ENCODE results near the gene ITSN1. TPM values are rescaled to one million over a fixed set of nuclear protein-coding genes. Genes with fewer than 3 reads are reported as not detected.
A peak's percentile ranks its signal among the peaks of the same experiment; 100 is the strongest.
"Not testable (repeated sequence)": the region's sequence is repeated elsewhere in the genome, so short reads cannot be mapped to it uniquely, and the experiment has no call there.

The ITSN1 gene
- total RNA-seq, 1 experiment from 2014 or later: 50.3 TPM

GRCh38 chr21:33931052-33931798, 288.9 kb downstream of the ITSN1 start:
- ATAC-seq; H3K9me3 ChIP-seq (ENCODE audit: control insufficient read depth, insufficient read depth, low read depth, low read length); CTCF ChIA-PET; H3K4me3 ChIP-seq (ENCODE audit: low read depth in 2 of 2, low read length in 2 of 2); intact Hi-C loops (cut with micrococcal nuclease; ENCODE audit: unreplicated experiment); POLR2A ChIA-PET; H3K27me3 ChIP-seq (ENCODE audit: control insufficient read depth, insufficient read depth, low read length); in situ Hi-C loops (cut with HindIII; ENCODE audit: low pct_unique_long_range_greater_than_20kb, low sequenced_read_pairs); DNase-seq (ENCODE audit: low read depth, low spot score); BruUV-seq (replicated peaks); H3K4me1 ChIP-seq (ENCODE audit: control insufficient read depth, insufficient read depth, low read length); H3K36me3 ChIP-seq (ENCODE audit: control insufficient read depth, insufficient read depth, low read length): not testable (repeated sequence)
- H3K27ac ChIP-seq (ENCODE audit: low read length): peak overlapping the region; percentile 77; the same call in 1 of the 2 replicates

DNA sequence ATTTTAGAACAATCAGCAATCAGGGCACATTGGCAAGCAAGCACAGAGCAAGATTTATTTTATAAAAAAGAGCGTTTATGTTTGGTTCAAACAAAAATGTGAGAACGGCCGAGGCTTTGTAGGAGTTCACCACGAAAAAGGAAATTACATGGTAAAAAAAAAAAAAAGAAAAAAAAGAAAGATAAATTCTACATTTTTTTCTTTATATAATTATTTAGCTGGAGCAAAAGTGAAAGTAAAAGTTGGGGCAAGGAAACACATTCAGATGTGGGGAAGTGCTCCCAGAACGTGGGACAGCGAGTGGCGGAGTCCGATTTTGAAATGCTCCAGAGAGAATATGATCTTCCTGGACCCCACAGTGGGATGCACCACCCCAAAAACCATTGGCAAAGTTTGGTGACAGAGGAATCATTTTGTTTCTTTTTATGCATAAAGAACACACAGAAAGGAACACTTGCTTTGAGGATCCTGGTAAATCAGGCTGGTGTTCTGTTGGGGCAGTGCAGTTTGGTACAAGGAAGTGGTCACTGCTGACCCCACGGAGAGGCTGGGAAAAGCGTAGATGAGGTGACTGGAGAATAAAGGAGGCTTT, 289.6 kb downstream of the ITSN1 start:
- Histone ChIP-seq H3K4me1 (ENCODE audit: control insufficient read depth, insufficient read depth, low read length) (peaks cover 5% of the 10 kb centered on the region), H3K27ac (ENCODE audit: low read length) (peak overlapping the region; percentile 77), H3K4me3 (ENCODE audit: low read depth in 2 of 2, low read length in 2 of 2) (peak overlapping the region in 1 of 2 experiments; percentile 24; a peak in 1 of 4 replicates), H3K36me3 (ENCODE audit: control insufficient read depth, insufficient read depth, low read length) (no peaks in the 10 kb centered on the region), H3K9me3 (ENCODE audit: control insufficient read depth, insufficient read depth, low read depth, low read length) (no peaks in the 10 kb centered on the region), H3K27me3 (ENCODE audit: control insufficient read depth, insufficient read depth, low read length) (no peaks in the 10 kb centered on the region)
- no peak for ATAC-seq
- intact Hi-C loops (cut with micrococcal nuclease; ENCODE audit: unreplicated experiment) (no loop called here), in situ Hi-C loops (cut with HindIII; ENCODE audit: low pct_unique_long_range_greater_than_20kb, low sequenced_read_pairs) (no loop called here)
- ChIA-PET CTCF (no interaction called here), POLR2A (no interaction called here)
- TF ChIP-seq, protein P1, sequence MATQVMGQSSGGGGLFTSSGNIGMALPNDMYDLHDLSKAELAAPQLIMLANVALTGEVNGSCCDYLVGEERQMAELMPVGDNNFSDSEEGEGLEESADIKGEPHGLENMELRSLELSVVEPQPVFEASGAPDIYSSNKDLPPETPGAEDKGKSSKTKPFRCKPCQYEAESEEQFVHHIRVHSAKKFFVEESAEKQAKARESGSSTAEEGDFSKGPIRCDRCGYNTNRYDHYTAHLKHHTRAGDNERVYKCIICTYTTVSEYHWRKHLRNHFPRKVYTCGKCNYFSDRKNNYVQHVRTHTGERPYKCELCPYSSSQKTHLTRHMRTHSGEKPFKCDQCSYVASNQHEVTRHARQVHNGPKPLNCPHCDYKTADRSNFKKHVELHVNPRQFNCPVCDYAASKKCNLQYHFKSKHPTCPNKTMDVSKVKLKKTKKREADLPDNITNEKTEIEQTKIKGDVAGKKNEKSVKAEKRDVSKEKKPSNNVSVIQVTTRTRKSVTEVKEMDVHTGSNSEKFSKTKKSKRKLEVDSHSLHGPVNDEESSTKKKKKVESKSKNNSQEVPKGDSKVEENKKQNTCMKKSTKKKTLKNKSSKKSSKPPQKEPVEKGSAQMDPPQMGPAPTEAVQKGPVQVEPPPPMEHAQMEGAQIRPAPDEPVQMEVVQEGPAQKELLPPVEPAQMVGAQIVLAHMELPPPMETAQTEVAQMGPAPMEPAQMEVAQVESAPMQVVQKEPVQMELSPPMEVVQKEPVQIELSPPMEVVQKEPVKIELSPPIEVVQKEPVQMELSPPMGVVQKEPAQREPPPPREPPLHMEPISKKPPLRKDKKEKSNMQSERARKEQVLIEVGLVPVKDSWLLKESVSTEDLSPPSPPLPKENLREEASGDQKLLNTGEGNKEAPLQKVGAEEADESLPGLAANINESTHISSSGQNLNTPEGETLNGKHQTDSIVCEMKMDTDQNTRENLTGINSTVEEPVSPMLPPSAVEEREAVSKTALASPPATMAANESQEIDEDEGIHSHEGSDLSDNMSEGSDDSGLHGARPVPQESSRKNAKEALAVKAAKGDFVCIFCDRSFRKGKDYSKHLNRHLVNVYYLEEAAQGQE (IDR thresholded peaks at IDR 0.05; ENCODE audit: insufficient read depth in 1 of 2, low read depth in 2 of 2, low read length in 1 of 2): no peak
- TF ChIP-seq SIN3A (IDR thresholded peaks at IDR 0.05; ENCODE audit: borderline replicate concordance, insufficient read depth, low read depth, low read length) (no peak), CTCF (IDR thresholded peaks at IDR 0.05) (no peak), TCF7L2 (IDR thresholded peaks at IDR 0.05; ENCODE audit: low read depth, low read length) (no peak), POLR2AphosphoS5 (IDR thresholded peaks at IDR 0.05; ENCODE audit: low read depth, low read length) (no peak)
- no TSS peak for BruUV-seq (replicated peaks)
- DNase-seq (ENCODE audit: low read depth, low spot score): no peak

DNA sequence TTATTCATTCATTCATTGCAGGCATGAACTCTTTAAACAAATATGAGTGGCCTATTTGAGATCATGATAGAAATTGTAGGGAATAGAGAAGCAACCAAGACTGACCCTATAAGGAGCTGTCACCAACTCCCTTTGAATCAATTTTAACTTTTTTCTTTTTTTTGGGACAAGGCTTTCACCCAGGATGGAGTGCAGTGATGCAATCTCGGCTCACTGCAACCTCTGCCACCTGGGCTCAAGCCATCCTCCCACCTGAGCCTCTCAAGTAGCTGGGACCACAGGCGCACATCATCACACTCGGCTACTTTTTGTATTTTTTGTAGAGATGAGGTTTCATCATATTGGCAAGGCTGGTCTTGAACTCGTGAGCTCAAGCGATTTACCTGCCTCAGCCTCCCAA, 290.4 kb downstream of the ITSN1 start:
- H3K27ac ChIP-seq (ENCODE audit: low read length): no peak overlapping the region; the same call in 1 of the 2 replicates
- no peak for TF ChIP-seq POLR2AphosphoS5 (IDR thresholded peaks at IDR 0.05; ENCODE audit: low read depth, low read length)
- TF ChIP-seq, protein P1 (IDR thresholded peaks at IDR 0.05; ENCODE audit: insufficient read depth in 1 of 2, low read depth in 2 of 2, low read length in 1 of 2): no peak
- no peak for TF ChIP-seq CTCF (IDR thresholded peaks at IDR 0.05)
- no peak for TF ChIP-seq TCF7L2 (IDR thresholded peaks at IDR 0.05; ENCODE audit: low read depth, low read length)
- no peak for TF ChIP-seq SIN3A (IDR thresholded peaks at IDR 0.05; ENCODE audit: borderline replicate concordance, insufficient read depth, low read depth, low read length)
- ChIA-PET CTCF (no interaction called here), POLR2A (no interaction called here)
- no peaks in the 10 kb centered on the region for H3K27me3 ChIP-seq (ENCODE audit: control insufficient read depth, insufficient read depth, low read length)
- H3K9me3 ChIP-seq (ENCODE audit: control insufficient read depth, insufficient read depth, low read depth, low read length): no peaks in the 10 kb centered on the region
- intact Hi-C loops (cut with micrococcal nuclease; ENCODE audit: unreplicated experiment): no loop called here
- DNase-seq (ENCODE audit: low read depth, low spot score) (no peak), ATAC-seq (no peak)
- BruUV-seq (replicated peaks): no TSS peak
- in situ Hi-C loops (cut with HindIII; ENCODE audit: low pct_unique_long_range_greater_than_20kb, low sequenced_read_pairs): no loop called here
- H3K36me3 ChIP-seq (ENCODE audit: control insufficient read depth, insufficient read depth, low read length): no peaks in the 10 kb centered on the region
- peaks cover 9% of the 10 kb centered on the region for H3K4me1 ChIP-seq (ENCODE audit: control insufficient read depth, insufficient read depth, low read length)
- H3K4me3 ChIP-seq (ENCODE audit: low read depth in 2 of 2, low read length in 2 of 2): no peak overlapping the region
